Ammon's horn (tissue), 1 donor: ENCODE results near the gene IGSF21.

ENCODE experiments used
- DNase-seq: peaks from one replicate; pipeline ENCODE4 v3.0.0-alpha.2; 2016; ENCODE audit warnings: low spot score

IGSF21 gene

DNA sequence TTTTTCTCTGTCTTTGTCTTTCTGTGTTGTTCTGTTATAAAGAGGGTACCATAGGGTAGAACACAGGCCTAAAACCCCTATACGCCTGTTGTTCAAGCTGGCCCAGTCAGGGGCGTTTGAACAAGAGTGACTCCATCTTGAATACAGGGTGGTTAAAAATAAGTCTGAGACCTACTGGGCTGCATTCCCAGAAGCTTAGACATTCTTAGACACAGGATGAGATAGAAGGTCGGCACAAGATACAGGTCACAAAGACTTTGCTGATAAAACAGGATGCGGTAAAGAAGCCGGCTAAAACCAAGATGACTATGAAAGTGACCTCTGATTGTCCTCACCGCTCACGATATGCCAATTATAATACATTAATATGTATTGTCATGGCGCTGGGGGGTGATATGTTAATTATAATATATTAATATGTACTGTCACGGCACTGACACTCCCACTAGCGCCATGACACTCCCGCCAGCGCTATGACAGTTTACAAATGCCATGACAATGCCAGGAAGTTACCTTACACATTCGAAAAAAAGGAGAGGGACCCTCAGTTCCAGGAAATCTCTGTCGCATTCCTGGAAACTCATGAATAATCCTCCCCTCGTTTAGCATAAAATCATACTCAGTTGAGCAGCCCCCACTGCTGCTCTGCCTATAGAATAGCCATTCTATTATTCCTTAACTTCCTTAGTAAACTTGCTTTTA lies 314.6 kb downstream of the IGSF21 start:
- no peak for DNase-seq

- DNase-seq: no peak
Measured at GRCh38 chr1:18422954-18423353, 315.4 kb downstream of the IGSF21 start.

GRCh38 chr1:18426580-18426979 lies 319.0 kb downstream of the IGSF21 start:
- DNase-seq: no peak
